ENCODE results near the gene PPIF. TPM values are rescaled to one million over a fixed set of nuclear protein-coding genes. Genes with fewer than 3 reads are reported as not detected.

Gene PPIF
- total RNA-seq, 4 donors from 2014 or later = 34.2 to 141 (median 94.5) TPM

- no peak for ATAC-seq (ENCODE audit: low FRiP score)
- DNase-seq (ENCODE audit: low spot score) = no peak
- TF ChIP-seq, protein P1, sequence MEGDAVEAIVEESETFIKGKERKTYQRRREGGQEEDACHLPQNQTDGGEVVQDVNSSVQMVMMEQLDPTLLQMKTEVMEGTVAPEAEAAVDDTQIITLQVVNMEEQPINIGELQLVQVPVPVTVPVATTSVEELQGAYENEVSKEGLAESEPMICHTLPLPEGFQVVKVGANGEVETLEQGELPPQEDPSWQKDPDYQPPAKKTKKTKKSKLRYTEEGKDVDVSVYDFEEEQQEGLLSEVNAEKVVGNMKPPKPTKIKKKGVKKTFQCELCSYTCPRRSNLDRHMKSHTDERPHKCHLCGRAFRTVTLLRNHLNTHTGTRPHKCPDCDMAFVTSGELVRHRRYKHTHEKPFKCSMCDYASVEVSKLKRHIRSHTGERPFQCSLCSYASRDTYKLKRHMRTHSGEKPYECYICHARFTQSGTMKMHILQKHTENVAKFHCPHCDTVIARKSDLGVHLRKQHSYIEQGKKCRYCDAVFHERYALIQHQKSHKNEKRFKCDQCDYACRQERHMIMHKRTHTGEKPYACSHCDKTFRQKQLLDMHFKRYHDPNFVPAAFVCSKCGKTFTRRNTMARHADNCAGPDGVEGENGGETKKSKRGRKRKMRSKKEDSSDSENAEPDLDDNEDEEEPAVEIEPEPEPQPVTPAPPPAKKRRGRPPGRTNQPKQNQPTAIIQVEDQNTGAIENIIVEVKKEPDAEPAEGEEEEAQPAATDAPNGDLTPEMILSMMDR (IDR thresholded peaks at IDR 0.05) = no peak
Measured at GRCh38 chr10:79308969-79309665, 38.2 kb upstream of the PPIF start.

- TF ChIP-seq, protein P1 (IDR thresholded peaks at IDR 0.05) = no peak
- ATAC-seq (ENCODE audit: low FRiP score) = no peak
- no peak for DNase-seq (ENCODE audit: low spot score)
Measured at GRCh38 chr10:79310200-79310865, 36.9 kb upstream of the PPIF start.

DNA sequence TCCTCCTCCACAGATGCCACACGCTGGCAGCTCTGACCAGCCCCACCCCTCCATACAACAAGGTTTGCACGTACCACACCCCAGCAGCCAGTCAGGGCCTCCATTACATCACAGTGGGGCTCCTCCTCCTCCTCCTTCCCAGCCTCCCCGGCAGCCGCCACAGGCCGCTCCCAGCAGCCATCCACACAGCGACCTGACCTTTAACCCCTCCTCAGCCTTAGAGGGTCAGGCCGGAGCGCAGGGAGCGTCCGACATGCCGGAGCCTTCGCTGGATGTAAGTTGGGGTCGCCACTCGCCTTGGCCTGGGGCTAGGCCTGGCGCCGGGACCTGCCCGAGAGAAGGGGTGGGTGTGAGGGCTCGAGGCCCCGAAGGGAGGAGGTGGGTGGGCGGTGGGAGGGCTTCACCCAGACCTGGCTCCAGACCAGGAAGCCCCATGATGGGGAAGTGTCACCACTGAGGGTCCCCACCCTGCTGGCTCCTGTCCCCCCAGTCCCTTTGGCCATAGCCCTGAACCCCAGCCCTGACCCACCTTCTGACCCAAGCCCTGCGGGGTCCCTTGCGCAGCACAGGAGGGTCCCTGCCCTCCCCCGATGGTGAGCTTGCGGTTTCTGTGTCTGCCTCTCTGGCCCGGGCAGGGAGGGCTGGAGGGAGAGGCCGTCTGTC, 36.2 kb upstream of the PPIF start:
- no peak for DNase-seq (ENCODE audit: low spot score)
- TF ChIP-seq, protein P1 (IDR thresholded peaks at IDR 0.05) = no peak
- ATAC-seq (ENCODE audit: low FRiP score) = peak; percentile 28

DNA sequence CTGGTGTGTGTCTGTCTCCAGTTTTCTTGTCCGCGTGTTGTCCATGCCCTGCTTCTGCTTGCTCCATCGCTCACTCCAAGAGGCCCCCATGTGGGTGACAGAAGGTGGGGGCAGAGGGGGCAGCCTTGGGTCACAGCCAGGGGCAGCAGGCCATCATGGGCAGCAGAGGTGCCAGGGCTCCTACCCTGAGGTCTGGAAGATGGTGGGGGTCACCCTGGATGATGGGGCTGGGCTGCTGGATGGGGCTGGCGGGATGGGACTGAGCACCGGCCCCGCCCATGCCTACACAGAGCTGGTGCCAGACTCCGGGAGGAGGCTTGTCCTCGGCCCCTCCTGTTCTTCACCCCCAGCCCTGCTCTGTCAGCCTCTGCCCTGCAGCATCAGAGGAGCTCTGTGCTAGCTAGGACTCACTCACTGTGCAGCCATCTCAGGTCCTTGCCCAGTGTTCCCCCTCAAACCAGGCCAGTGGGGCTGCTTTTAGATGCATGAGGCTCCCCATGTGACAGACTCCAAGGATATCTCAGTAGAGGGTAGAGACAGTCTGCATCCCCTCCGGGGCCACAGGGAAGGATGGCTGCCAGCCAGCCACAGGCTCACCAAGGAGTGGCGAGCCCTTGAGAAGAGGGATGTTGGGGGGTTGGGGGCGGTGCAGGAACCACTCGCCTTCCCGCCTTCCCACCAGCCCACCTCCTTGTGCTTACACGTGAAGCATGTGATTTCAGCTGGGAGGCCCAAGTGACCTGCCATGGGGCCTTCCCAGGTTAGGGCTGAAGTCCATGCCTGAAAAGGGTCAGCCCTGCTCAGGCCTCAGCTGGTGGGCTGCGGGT, 35.5 kb upstream of the PPIF start:
- TF ChIP-seq, protein P1 (IDR thresholded peaks at IDR 0.05) = no peak
- ATAC-seq (ENCODE audit: low FRiP score) = no peak
- no peak for DNase-seq (ENCODE audit: low spot score)

DNA sequence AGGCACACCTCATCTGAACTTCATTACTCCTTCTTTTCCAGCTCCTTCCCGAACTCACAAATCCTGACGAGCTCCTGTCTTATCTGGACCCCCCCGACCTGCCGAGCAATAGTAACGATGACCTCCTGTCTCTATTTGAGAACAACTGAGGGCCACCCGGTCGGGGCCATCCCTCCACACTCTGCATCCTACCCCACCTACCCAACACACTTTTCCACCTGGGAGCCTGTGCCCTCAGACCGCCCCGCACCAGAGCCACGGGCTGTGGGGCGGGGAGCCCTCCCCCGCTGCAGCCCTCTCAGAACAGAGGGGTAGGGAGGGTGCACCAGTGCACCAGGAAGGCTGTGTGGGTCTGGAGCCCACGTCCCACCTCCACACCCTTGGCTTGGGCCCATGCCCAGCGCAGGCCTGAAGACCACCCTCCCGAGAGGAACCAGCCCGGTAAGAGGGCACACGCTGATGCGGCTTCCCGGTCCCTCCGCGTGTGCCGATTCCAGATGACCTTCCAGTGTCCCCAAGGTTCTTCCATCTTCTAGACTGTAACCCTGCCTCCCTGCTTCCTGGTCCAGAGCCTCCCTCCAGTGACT, 34.6 kb upstream of the PPIF start:
- TF ChIP-seq, protein P1 (IDR thresholded peaks at IDR 0.05) = no peak
- ATAC-seq (ENCODE audit: low FRiP score) = no peak
- DNase-seq (ENCODE audit: low spot score) = no peak

DNA sequence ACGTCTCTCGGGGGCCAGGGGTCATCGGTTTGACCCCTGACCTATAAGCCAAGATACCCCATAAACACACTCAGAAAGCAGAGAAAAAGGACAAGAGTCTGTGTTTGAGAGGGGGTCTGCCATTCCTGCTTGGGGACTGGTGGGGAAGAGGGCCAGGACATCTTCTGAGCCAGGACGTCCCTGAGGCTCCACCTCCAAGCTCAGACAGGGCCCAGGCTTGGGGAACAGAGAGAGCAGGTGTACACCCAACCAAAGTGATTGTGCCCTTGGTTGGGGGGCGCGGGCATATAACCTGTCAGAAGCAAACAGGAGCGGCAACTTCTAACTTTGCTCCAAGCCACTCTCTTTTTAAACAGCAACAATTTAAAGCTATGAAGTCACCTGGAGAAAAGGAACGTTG, 33.9 kb upstream of the PPIF start:
- no peak for ATAC-seq (ENCODE audit: low FRiP score)
- TF ChIP-seq, protein P1 (IDR thresholded peaks at IDR 0.05) = no peak
- no peak for DNase-seq (ENCODE audit: low spot score)

All from omental fat pad (tissue), 4 donors.